MM.1S (cell line): Measurements from ENCODE around the gene SHISA6.

ENCODE experiments used
- CTCF ChIP-seq: fragments of 300-600 bp; sonication (generic); IDR thresholded peaks from 2 replicates; pipeline ENCODE4 v1.5.1; 2016; ENCODE audit warnings: antibody characterized with exemption, low read length, mixed read lengths
- EZH2 ChIP-seq: fragments of 300-600 bp; sonication (generic); optimal IDR thresholded peaks from 2 replicates; pipeline ENCODE3; 2017; ENCODE audit warnings: low read depth, mild to moderate bottlenecking, antibody characterized with exemption, low read length, mixed read lengths
- EZH2phosphoT487 ChIP-seq: fragments of 300-600 bp; sonication (generic); IDR thresholded peaks from 2 replicates; pipeline ENCODE4 v1.6.1; 2018; ENCODE audit warnings: antibody characterized with exemption, low read length

- TF ChIP-seq CTCF (no peak), EZH2phosphoT487 (no peak), EZH2 (no peak)
These were observed 33.1 kb downstream of the SHISA6 start for GRCh38 chr17:11274106-11274505.
